Subcutaneous adipose tissue (tissue), 4 donors: ENCODE results near the gene ACTR10. TPM values are rescaled to one million over a fixed set of nuclear protein-coding genes. Genes with fewer than 3 reads are reported as not detected.

Source experiments
- CTCF ChIP-seq: fragments of 450-650 bp; IDR thresholded peaks from one replicate; pipeline ENCODE4 v1.5.1; 2016; ENCODE audit warnings: low read depth, mild to moderate bottlenecking, control low read depth, antibody characterized with exemption, moderate library complexity
- total RNA-seq, 4 donors: library from RNA; depleted of rRNA; stranded (reverse); fragments of >200 nt; gene quantifications; one replicate each; pipeline ENCODE4 v1.1.0, GENCODE V29; 2016

The ACTR10 gene
- total RNA-seq, 4 donors from 2014 or later = 63.2 to 102 (median 66.1) TPM

GRCh38 chr14:58276208-58276607 is 76.3 kb downstream of the ACTR10 start:
- no peak for TF ChIP-seq CTCF

GRCh38 chr14:58278177-58278576 is 78.2 kb downstream of the ACTR10 start:
- no peak for TF ChIP-seq CTCF

GRCh38 chr14:58280954-58281787 is 81.2 kb downstream of the ACTR10 start:
- TF ChIP-seq CTCF = no peak

GRCh38 chr14:58281969-58282368 is 82.0 kb downstream of the ACTR10 start:
- TF ChIP-seq CTCF = no peak

GRCh38 chr14:58282925-58283593 is 83.1 kb downstream of the ACTR10 start:
- TF ChIP-seq CTCF = no peak

- no peak for TF ChIP-seq CTCF
Measured at GRCh38 chr14:58283730-58284129, 83.8 kb downstream of the ACTR10 start.

- no peak for TF ChIP-seq CTCF
Measured at GRCh38 chr14:58285132-58285531, 85.2 kb downstream of the ACTR10 start.
